PFSK-1 (cell line): ENCODE data around the gene HPD. TPM values are rescaled to one million over a fixed set of nuclear protein-coding genes. Genes with fewer than 3 reads are reported as not detected.

ENCODE experiments used
- FOXP2 ChIP-seq: optimal IDR thresholded peaks from 2 replicates; pipeline ENCODE3; 2011; ENCODE audit warnings: borderline replicate concordance, control low read depth, inconsistent platforms; ENCODE audit not compliant: insufficient read depth; ENCODE audit errors: extremely low read length, extremely low read depth
- POLR2AphosphoS5 ChIP-seq: IDR thresholded peaks from 2 replicates; pipeline ENCODE4 v1.6.1; 2012; ENCODE audit warnings: low read depth, mild to moderate bottlenecking, control low read depth, low read length, moderate library complexity
- SIN3A ChIP-seq: IDR thresholded peaks from 2 replicates; pipeline ENCODE4 v1.6.1; 2012; ENCODE audit warnings: mild to moderate bottlenecking, low read length, moderate library complexity, borderline replicate concordance; ENCODE audit not compliant: insufficient read depth
- TAF1 ChIP-seq: IDR thresholded peaks from 2 replicates; pipeline ENCODE4 v1.6.1; 2012; ENCODE audit warnings: low read length, control low read depth, borderline replicate concordance; ENCODE audit not compliant: insufficient read depth
- polyA plus RNA-seq: library from polyadenylated mRNA; unstranded; fragments of >200 nt; gene quantifications from one replicate; pipeline ENCODE4 v1.2.1, GENCODE V29; 2012; ENCODE audit warnings: low read depth, missing spikeins; ENCODE audit not compliant: insufficient read length
- TF ChIP-seq, protein P1 (sequence below), 2 experiments: IDR thresholded peaks; 2 replicates each; pipeline versions ENCODE4 v1.6.1 to v1.8.0; 2011 to 2012; ENCODE audit warnings: low read depth in 2 of 2, low read length in 2 of 2, control low read depth in 1 of 2, inconsistent platforms in 1 of 2, mild to moderate bottlenecking in 1 of 2, moderate library complexity in 1 of 2; ENCODE audit not compliant: insufficient read depth in 1 of 2

HPD gene
- 0.20 TPM for polyA plus RNA-seq

DNA sequence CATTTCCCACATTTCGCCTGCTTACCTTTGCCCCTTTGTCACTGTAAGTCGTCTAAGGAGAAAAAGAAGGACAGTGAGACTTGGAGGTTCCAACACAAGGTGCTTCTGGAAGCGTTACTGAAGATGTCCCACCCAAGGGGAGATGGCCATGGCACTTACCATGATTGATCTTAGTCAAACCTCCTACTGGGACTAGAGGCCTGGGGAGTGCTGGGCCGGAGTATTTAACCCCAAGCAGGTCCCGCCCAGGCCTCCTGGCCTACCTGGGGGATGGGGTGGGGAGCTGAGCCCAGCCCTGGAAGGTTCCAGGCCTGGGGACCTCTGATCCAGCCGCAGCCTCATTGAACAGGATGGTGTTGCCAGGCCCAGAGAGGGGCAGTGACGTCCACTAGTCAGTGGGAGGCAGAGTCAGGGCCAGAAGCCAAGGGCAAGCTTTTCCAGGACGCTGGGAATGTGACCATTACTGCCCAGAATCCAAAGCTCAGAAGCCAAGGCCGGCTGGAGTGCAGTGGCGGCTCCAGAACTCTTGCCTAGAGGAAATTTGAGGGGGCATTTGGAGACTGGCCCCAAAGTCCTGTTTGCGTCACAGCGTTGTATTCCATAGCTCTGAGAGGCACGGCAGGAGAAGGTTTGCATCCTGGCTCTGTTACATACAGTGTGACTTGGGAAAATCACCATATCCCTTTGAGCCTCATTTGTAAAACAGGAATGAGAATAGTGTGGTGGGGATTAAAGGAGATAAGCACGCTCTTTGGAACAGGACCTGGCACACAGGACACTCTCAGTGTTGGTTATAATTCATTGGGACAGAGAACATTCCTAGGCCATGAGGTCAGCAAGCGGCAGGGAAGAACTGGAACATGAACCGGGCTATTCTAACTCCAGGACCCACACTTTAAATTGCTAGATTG, at the start of gene HPD:
HPD (minus strand) TSS at position 198 of the 911 bp plus-strand sequence; CDS start at position 162, 36 bp downstream.
- TF ChIP-seq SIN3A (no peak), POLR2AphosphoS5 (no peak), TAF1 (no peak), FOXP2 (no peak)
- TF ChIP-seq, protein P1, sequence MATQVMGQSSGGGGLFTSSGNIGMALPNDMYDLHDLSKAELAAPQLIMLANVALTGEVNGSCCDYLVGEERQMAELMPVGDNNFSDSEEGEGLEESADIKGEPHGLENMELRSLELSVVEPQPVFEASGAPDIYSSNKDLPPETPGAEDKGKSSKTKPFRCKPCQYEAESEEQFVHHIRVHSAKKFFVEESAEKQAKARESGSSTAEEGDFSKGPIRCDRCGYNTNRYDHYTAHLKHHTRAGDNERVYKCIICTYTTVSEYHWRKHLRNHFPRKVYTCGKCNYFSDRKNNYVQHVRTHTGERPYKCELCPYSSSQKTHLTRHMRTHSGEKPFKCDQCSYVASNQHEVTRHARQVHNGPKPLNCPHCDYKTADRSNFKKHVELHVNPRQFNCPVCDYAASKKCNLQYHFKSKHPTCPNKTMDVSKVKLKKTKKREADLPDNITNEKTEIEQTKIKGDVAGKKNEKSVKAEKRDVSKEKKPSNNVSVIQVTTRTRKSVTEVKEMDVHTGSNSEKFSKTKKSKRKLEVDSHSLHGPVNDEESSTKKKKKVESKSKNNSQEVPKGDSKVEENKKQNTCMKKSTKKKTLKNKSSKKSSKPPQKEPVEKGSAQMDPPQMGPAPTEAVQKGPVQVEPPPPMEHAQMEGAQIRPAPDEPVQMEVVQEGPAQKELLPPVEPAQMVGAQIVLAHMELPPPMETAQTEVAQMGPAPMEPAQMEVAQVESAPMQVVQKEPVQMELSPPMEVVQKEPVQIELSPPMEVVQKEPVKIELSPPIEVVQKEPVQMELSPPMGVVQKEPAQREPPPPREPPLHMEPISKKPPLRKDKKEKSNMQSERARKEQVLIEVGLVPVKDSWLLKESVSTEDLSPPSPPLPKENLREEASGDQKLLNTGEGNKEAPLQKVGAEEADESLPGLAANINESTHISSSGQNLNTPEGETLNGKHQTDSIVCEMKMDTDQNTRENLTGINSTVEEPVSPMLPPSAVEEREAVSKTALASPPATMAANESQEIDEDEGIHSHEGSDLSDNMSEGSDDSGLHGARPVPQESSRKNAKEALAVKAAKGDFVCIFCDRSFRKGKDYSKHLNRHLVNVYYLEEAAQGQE (IDR thresholded peaks at IDR 0.05; ENCODE audit: insufficient read depth in 1 of 2, low read depth in 2 of 2, low read length in 2 of 2): no peak

DNA sequence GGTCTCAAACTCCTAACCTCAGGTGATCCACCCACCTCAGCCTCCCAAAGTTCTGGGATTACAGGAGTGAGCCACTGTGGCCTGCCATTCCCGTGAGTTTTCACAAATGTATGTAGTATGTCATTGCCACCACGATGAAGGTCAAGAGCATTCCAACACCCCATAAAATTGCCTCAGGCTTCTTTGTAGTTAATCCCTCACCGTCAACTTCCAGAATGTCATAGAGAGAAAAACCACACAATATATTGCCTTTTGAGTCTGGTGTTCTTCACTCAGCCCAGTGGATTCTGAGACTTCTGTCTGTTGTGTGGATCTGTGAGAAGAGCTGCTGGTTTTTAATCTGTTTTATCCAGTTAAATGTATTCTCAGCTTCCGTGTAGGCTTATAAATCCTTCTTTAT, 47.1 kb upstream of the HPD start:
- TF ChIP-seq FOXP2 (no peak), TAF1 (no peak)

DNA sequence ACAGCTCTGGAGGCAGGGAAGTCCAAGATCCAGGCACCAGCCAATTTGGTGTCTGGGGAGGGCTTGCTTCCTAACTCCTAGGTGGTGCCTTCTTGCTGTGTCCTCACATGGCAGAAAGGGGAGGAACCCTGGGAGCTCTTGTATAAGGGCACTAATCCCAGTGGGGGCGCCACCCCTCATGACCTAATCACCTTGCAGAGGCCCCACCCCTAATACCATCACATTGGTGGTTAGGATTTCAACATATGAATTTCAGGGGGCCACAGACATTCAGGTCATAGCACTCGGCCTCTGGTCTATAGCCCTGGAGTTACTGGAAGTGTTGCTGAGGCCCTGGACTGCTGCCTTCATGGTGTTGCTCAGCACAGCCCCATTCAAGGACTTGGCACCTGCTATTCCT, 44.5 kb upstream of the HPD start:
- TF ChIP-seq, protein P1 (IDR thresholded peaks at IDR 0.05; ENCODE audit: insufficient read depth in 1 of 2, low read depth in 2 of 2, low read length in 2 of 2): no peak
- TF ChIP-seq TAF1 (no peak), POLR2AphosphoS5 (no peak), FOXP2 (no peak), SIN3A (no peak)

DNA sequence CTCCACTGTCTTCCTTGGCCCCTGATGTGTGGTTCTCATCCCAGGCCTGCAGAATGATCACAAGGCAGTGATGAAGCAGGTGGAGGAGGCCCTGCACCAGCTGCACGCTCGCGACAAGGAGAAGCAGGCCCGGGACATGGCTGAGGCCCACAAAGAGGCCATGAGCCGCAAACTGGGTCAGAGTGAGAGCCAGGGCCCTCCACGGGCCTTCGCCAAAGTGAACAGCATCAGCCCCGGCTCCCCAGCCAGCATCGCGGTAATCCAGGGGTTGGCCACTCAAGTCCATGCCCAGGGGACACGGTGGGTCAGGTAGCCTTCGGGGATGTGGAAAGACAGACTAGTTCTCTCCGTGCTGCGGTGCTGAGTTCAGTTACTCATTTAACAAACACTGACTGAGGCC, 40.9 kb upstream of the HPD start:
- no peak for TF ChIP-seq POLR2AphosphoS5
- TF ChIP-seq SIN3A: no peak
- TF ChIP-seq, protein P1 (IDR thresholded peaks at IDR 0.05; ENCODE audit: insufficient read depth in 1 of 2, low read depth in 2 of 2, low read length in 2 of 2): no peak
- no peak for TF ChIP-seq FOXP2
- no peak for TF ChIP-seq TAF1

DNA sequence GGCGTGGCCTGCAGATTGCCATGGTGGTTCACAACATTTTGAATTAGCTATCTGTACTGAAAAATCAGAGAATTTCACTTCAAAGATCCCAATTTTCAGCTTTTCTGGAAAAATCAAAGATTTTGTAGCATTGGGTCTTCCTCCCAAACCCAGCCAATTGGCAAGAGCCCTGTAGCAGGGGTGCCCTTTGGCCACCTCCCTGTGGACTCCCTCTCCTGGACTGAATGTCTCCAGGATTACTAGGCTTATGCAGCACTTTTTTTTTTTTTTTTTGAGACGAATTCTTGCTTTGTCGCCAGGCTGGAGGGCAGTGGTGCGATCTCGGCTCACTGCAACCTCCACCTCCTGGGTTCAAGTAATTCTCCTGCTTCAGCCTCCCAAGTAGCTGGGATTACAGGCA, 39.6 kb upstream of the HPD start:
- TF ChIP-seq TAF1: no peak
- TF ChIP-seq FOXP2: no peak
- no peak for TF ChIP-seq SIN3A
- TF ChIP-seq, protein P1 (IDR thresholded peaks at IDR 0.05; ENCODE audit: insufficient read depth in 1 of 2, low read depth in 2 of 2, low read length in 2 of 2): no peak
- no peak for TF ChIP-seq POLR2AphosphoS5
